A549 (cell line): ENCODE results near the gene PLCB3. TPM values are rescaled to one million over a fixed set of nuclear protein-coding genes. Genes with fewer than 3 reads are reported as not detected.

Source experiments
- CBX8 ChIP-seq: fragments of 200-600 bp; sonication (generic); IDR thresholded peaks from 2 replicates; pipeline ENCODE4 v1.6.1; 2016
- CEBPB ChIP-seq, 2 experiments: fragments of >200 bp in 1 of 2; sonication (Bioruptor Twin) in 1 of 2; formaldehyde crosslinking in 1 of 2; IDR thresholded peaks; 2 replicates each; pipeline ENCODE4 v1.6.1; 2012 to 2016
- CHD2 ChIP-seq: fragments of 150-350 bp; IDR thresholded peaks from 2 replicates; pipeline ENCODE4 v1.6.1; 2014; ENCODE audit warnings: low read length; ENCODE audit not compliant: partially characterized antibody
- CHD4 ChIP-seq: fragments of 200-600 bp; sonication (generic); IDR thresholded peaks from 2 replicates; pipeline ENCODE4 v1.6.1; 2016; ENCODE audit warnings: antibody characterized with exemption, mild to moderate bottlenecking, borderline replicate concordance
- CTCF ChIP-seq: fragments of >200 bp; sonication (Bioruptor Twin); formaldehyde crosslinking; IDR thresholded peaks from 3 replicates; pipeline ENCODE4 v1.5.1; 2016
- ESRRA ChIP-seq: fragments of 150-350 bp; IDR thresholded peaks from 2 replicates; pipeline ENCODE4 v1.6.1; 2014; ENCODE audit warnings: mild to moderate bottlenecking, low read length, borderline replicate concordance
- FOSB ChIP-seq: fragments of 250-450 bp; sonication (Bioruptor Pico); IDR thresholded peaks from 2 replicates; pipeline ENCODE4 v1.5.0; 2020; ENCODE audit warnings: mild to moderate bottlenecking, moderate library complexity
- FOSL2 ChIP-seq, 2 experiments: fragments of 450-650 bp in 1 of 2; fragments of >200 bp in 1 of 2; sonication (Bioruptor Twin) in 1 of 2; formaldehyde crosslinking; IDR thresholded peaks; 2 replicates each; pipeline versions ENCODE4 v1.5.0 to v1.6.1; 2016 to 2020; ENCODE audit warnings: mild to moderate bottlenecking in 1 of 2, moderate library complexity in 1 of 2
- FOXS1 ChIP-seq: fragments of 250-450 bp; sonication (Bioruptor Pico); IDR thresholded peaks from 2 replicates; pipeline ENCODE4 v1.5.0; 2020; ENCODE audit warnings: mild to moderate bottlenecking, moderate library complexity
- GATA3 ChIP-seq: IDR thresholded peaks from 2 replicates; pipeline ENCODE4 v1.6.1; 2012; ENCODE audit warnings: borderline replicate concordance
- HDAC2 ChIP-seq: fragments of 200-600 bp; sonication (generic); IDR thresholded peaks from 2 replicates; pipeline ENCODE4 v1.6.1; 2016
- HMGXB4 ChIP-seq: fragments of 250-450 bp; sonication (Bioruptor Pico); IDR thresholded peaks from 2 replicates; pipeline ENCODE4 v1.5.0; 2021; ENCODE audit warnings: mild to moderate bottlenecking, moderate library complexity, borderline replicate concordance
- HOXA7 ChIP-seq: fragments of 250-450 bp; sonication (Bioruptor Pico); IDR thresholded peaks from 2 replicates; pipeline ENCODE4 v1.5.0; 2020; ENCODE audit warnings: mild to moderate bottlenecking, moderate library complexity
- JUNB ChIP-seq: fragments of >200 bp; sonication (Bioruptor Twin); formaldehyde crosslinking; IDR thresholded peaks from 2 replicates; pipeline ENCODE4 v1.6.1; 2016
- KDM1A ChIP-seq: fragments of 200-600 bp; sonication (generic); IDR thresholded peaks from 2 replicates; pipeline ENCODE4 v1.6.1; 2016; ENCODE audit warnings: low read depth, mild to moderate bottlenecking
- MAFK ChIP-seq: fragments of 450-650 bp; IDR thresholded peaks from 2 replicates; pipeline ENCODE4 v1.6.1; 2014; ENCODE audit not compliant: partially characterized antibody
- NR3C1 ChIP-seq: fragments of >200 bp; sonication (Bioruptor Twin); formaldehyde crosslinking; IDR thresholded peaks from 3 replicates; pipeline ENCODE4 v1.6.1; 2017
- PHF8 ChIP-seq: fragments of 200-600 bp; sonication (generic); IDR thresholded peaks from 2 replicates; pipeline ENCODE4 v1.6.1; 2016; ENCODE audit warnings: low read depth, mild to moderate bottlenecking, antibody characterized with exemption, moderate library complexity, borderline replicate concordance
- POLR2A ChIP-seq: IDR thresholded peaks from 2 replicates; pipeline ENCODE4 v1.6.1; 2012; ENCODE audit warnings: mild to moderate bottlenecking, low read length
- POLR2AphosphoS2 ChIP-seq: conservative IDR thresholded peaks from 2 replicates; pipeline ENCODE4 v1.6.1; 2012; ENCODE audit warnings: low read length, improper control_type of control experiment, inconsistent platforms
- RAD21 ChIP-seq, 2 experiments: fragments of >200 bp in 1 of 2; sonication (Bioruptor Twin) in 1 of 2; formaldehyde crosslinking in 1 of 2; IDR thresholded peaks in 1 of 2; conservative IDR thresholded peaks in 1 of 2; 2 replicates in 1 of 2; 3 replicates in 1 of 2; pipeline ENCODE4 v1.6.1; 2012 to 2018; ENCODE audit warnings: inconsistent platforms in 1 of 2
- RARB ChIP-seq: fragments of 250-450 bp; sonication (Bioruptor Pico); IDR thresholded peaks from 2 replicates; pipeline ENCODE4 v1.8.0; 2021; ENCODE audit warnings: mild to moderate bottlenecking, moderate library complexity
- RCOR1 ChIP-seq: fragments of 150-350 bp; IDR thresholded peaks from 2 replicates; pipeline ENCODE4 v1.6.1; 2014; ENCODE audit warnings: antibody characterized with exemption, low read length, low read depth
- RFX5 ChIP-seq: fragments of 450-650 bp; IDR thresholded peaks from 2 replicates; pipeline ENCODE4 v1.7.1; 2014; ENCODE audit warnings: antibody characterized with exemption, mild to moderate bottlenecking, moderate library complexity
- RNF2 ChIP-seq: fragments of 200-600 bp; sonication (generic); IDR thresholded peaks from 2 replicates; pipeline ENCODE4 v1.6.1; 2016; ENCODE audit warnings: low read depth, mild to moderate bottlenecking, antibody characterized with exemption, moderate library complexity, borderline replicate concordance
- SMC3 ChIP-seq: fragments of >200 bp; sonication (Bioruptor Twin); formaldehyde crosslinking; IDR thresholded peaks from 3 replicates; pipeline ENCODE4 v1.6.1; 2018; ENCODE audit warnings: inconsistent platforms
- SREBF2 ChIP-seq: fragments of 450-650 bp; IDR thresholded peaks from 2 replicates; pipeline ENCODE4 v1.6.1; 2014; ENCODE audit warnings: mild to moderate bottlenecking, moderate library complexity
- TFCP2L1 ChIP-seq: fragments of 250-450 bp; sonication (Bioruptor Pico); IDR thresholded peaks from 2 replicates; pipeline ENCODE4 v1.5.0; 2021; ENCODE audit warnings: mild to moderate bottlenecking
- USF2 ChIP-seq: fragments of 450-650 bp; IDR thresholded peaks from 2 replicates; pipeline ENCODE4 v1.6.1; 2014; ENCODE audit warnings: antibody characterized with exemption
- ZC3H11A ChIP-seq: fragments of 450-650 bp; IDR thresholded peaks from 2 replicates; pipeline ENCODE4 v1.6.1; 2014; ENCODE audit warnings: antibody characterized with exemption, mild to moderate bottlenecking
- ZFP36 ChIP-seq: fragments of 450-650 bp; IDR thresholded peaks from 2 replicates; pipeline ENCODE4 v1.6.1; 2014; ENCODE audit warnings: borderline replicate concordance; ENCODE audit not compliant: partially characterized antibody
- ZNF302 ChIP-seq: fragments of 250-450 bp; sonication (Bioruptor Pico); IDR thresholded peaks from 2 replicates; pipeline ENCODE4 v1.9.0; 2021; ENCODE audit warnings: inconsistent platforms, mild to moderate bottlenecking, moderate library complexity
- polyA plus RNA-seq, 4 experiments: library from polyadenylated mRNA; depleted of rRNA in 3 of 4; stranded (reverse); fragments of >200 nt; fragmentation: RNase III in 1 of 4; extraction: RNeasy Plus Mini Kit Qiagen cat#74134 plus additional on column Dnase treatment in 1 of 4; gene quantifications; 2 replicates in 3 of 4; 3 replicates in 1 of 4; pipeline ENCODE4 v1.2.3, GENCODE V29; 2011 to 2017
- TF ChIP-seq, protein P1 (sequence below): fragments of 250-450 bp; sonication (Bioruptor Pico); IDR thresholded peaks from 2 replicates; pipeline ENCODE4 v1.5.0; 2020; ENCODE audit warnings: low read depth, mild to moderate bottlenecking, moderate library complexity
- TF ChIP-seq, protein P2 (sequence below): fragments of 150-350 bp; IDR thresholded peaks from 2 replicates; pipeline ENCODE4 v1.6.1; 2014; ENCODE audit warnings: low read depth, mild to moderate bottlenecking, low read length
- TF ChIP-seq, protein P3 (sequence below): IDR thresholded peaks from 2 replicates; pipeline ENCODE4 v1.6.1; 2012
- TF ChIP-seq, protein P4 (sequence below): IDR thresholded peaks from 2 replicates; pipeline ENCODE4 v1.6.1; 2012; ENCODE audit warnings: low read depth, borderline replicate concordance

Gene PLCB3
- polyA plus RNA-seq, 2 of the 4 experiments (the other 2 are of a cell fraction), result 8.8 to 21.2 TPM

DNA sequence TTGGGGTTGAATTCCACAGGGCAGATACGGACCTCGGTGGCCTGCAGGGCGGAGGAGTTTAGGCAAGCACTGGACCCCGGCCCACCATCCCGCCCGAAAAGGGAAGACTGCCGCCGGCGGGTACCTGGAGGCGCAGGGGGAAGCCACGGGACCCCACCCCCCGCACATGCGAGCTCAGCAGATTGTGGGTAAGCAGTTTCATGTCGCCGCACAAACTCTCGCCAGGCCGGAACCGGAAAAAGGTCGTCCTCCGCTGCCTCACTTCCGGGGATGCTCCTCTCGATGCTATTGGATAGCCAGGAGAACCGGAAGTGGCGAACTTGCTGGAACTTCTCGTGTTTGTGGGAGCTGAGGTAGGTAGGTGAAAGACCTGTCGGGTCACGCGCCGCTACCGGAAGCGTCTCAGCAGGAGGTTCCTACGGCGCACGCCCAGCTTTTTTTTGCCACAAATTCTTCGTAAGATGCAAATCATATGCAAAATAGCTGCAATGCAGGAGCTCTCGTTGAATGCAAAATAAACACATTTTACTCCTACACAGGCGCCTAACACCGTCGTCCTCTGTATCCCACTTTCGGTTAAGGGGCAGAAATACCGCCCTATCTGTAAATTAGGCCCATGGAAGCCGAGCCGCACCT, 66.1 kb downstream of the PLCB3 start, which contains the start of gene TRMT112 (continued):
- peak; percentile 86 for TF ChIP-seq USF2
- TF ChIP-seq HMGXB4 (CRISPR knock-in tag), result no peak
- peak; percentile 76 for TF ChIP-seq POLR2A
- peak; percentile 27; the same call in 1 of the 2 replicates for TF ChIP-seq GATA3
- TF ChIP-seq, protein P1, sequence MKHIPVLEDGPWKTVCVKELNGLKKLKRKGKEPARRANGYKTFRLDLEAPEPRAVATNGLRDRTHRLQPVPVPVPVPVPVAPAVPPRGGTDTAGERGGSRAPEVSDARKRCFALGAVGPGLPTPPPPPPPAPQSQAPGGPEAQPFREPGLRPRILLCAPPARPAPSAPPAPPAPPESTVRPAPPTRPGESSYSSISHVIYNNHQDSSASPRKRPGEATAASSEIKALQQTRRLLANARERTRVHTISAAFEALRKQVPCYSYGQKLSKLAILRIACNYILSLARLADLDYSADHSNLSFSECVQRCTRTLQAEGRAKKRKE (CRISPR knock-in tag), result no peak
- TF ChIP-seq, protein P2, sequence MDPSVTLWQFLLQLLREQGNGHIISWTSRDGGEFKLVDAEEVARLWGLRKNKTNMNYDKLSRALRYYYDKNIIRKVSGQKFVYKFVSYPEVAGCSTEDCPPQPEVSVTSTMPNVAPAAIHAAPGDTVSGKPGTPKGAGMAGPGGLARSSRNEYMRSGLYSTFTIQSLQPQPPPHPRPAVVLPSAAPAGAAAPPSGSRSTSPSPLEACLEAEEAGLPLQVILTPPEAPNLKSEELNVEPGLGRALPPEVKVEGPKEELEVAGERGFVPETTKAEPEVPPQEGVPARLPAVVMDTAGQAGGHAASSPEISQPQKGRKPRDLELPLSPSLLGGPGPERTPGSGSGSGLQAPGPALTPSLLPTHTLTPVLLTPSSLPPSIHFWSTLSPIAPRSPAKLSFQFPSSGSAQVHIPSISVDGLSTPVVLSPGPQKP, result peak; percentile 64; the same call in 1 of the 2 replicates
- 0 out of 2 replicates have a peak, but pooled peaks have one; percentile 48 for TF ChIP-seq PHF8
- no peak for TF ChIP-seq CHD4
- TF ChIP-seq, protein P3, sequence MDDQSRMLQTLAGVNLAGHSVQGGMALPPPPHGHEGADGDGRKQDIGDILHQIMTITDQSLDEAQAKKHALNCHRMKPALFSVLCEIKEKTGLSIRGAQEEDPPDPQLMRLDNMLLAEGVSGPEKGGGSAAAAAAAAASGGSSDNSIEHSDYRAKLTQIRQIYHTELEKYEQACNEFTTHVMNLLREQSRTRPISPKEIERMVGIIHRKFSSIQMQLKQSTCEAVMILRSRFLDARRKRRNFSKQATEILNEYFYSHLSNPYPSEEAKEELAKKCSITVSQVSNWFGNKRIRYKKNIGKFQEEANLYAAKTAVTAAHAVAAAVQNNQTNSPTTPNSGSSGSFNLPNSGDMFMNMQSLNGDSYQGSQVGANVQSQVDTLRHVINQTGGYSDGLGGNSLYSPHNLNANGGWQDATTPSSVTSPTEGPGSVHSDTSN, result no peak; the same call in 1 of the 2 replicates
- TF ChIP-seq HDAC2, result no peak
- no peak for TF ChIP-seq CHD2
- no peak for TF ChIP-seq POLR2AphosphoS2
- no peak for TF ChIP-seq ESRRA
- TF ChIP-seq RCOR1, result no peak
- no peak for TF ChIP-seq FOXS1 (CRISPR knock-in tag)
- TF ChIP-seq RARB (CRISPR knock-in tag), result no peak
- TF ChIP-seq, protein P4, sequence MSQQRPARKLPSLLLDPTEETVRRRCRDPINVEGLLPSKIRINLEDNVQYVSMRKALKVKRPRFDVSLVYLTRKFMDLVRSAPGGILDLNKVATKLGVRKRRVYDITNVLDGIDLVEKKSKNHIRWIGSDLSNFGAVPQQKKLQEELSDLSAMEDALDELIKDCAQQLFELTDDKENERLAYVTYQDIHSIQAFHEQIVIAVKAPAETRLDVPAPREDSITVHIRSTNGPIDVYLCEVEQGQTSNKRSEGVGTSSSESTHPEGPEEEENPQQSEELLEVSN, result peak; percentile 43; the same call in 1 of the 2 replicates
- TF ChIP-seq ZC3H11A, result no peak
- no peak for TF ChIP-seq FOSB (CRISPR knock-in tag)
- no peak for TF ChIP-seq NR3C1
- TF ChIP-seq MAFK, result peak; percentile 99
- no peak for TF ChIP-seq ZFP36
- TF ChIP-seq RNF2, result no peak
- no peak for TF ChIP-seq CBX8
- TF ChIP-seq CTCF, result no peak
- no peak for TF ChIP-seq FOSL2 (IDR thresholded peaks at IDR 0.05)
- no peak for TF ChIP-seq FOSL2 (CRISPR knock-in tag; IDR thresholded peaks at IDR 0.05)
- TF ChIP-seq SMC3, result no peak
- no peak for TF ChIP-seq KDM1A
- no peak for TF ChIP-seq TFCP2L1 (CRISPR knock-in tag)
- no peak for TF ChIP-seq SREBF2
- TF ChIP-seq RAD21 (conservative IDR thresholded peaks at IDR 0.05 in 1 of 2, IDR thresholded peaks at IDR 0.05 in 1 of 2), result no peak
- TF ChIP-seq HOXA7, result no peak
- peak; percentile 46; the same call in 1 of the 2 replicates for TF ChIP-seq RFX5
- no peak for TF ChIP-seq JUNB
- no peak for TF ChIP-seq CEBPB (IDR thresholded peaks at IDR 0.05)
- no peak for TF ChIP-seq ZNF302 (CRISPR knock-in tag)
